ENCODE data around the gene MAP2K5.
A peak's percentile ranks its signal among the peaks of the same experiment; 100 is the strongest.

MAP2K5 gene

DNA sequence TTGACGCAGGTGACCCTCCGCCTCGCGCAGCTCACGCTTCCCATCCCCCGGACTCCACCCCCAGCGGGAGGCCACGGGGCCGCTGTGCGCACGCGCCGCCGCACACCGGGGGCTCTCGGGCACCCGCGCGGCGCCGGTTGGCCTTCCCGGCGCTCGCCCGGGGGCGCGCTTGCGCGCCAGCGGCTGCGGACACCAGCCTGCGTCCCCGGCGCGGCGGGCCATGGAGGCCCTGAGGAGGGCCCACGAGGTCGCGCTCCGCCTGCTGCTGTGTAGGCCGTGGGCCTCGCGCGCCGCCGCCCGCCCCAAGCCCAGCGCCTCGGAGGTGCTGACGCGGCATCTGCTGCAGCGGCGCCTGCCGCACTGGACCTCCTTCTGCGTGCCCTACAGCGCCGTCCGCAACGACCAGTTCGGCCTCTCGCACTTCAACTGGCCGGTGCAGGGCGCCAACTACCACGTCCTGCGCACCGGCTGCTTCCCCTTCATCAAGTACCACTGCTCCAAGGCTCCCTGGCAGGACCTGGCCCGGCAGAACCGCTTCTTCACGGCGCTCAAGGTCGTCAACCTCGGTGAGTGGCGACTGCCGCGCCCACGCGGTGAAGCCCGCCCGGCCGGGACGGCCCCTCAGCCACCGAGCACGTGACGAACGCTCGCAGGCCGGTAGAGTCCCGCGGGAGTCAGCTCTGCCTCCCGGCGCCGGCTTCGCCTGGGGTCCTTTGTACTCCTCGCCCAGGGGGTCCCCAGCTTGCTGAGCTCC is 21.3 kb upstream of the MAP2K5 start, which contains the start of gene C15orf61:
C15orf61 (plus strand) TSS at position 103 of the 754 bp plus-strand sequence; CDS start at position 221, 118 bp downstream.
- FAIRE-seq (peak; percentile 87), DNase-seq (ENCODE audit: extremely low spot score, insufficient read length, low read depth) (peak; percentile 86)

DNA sequence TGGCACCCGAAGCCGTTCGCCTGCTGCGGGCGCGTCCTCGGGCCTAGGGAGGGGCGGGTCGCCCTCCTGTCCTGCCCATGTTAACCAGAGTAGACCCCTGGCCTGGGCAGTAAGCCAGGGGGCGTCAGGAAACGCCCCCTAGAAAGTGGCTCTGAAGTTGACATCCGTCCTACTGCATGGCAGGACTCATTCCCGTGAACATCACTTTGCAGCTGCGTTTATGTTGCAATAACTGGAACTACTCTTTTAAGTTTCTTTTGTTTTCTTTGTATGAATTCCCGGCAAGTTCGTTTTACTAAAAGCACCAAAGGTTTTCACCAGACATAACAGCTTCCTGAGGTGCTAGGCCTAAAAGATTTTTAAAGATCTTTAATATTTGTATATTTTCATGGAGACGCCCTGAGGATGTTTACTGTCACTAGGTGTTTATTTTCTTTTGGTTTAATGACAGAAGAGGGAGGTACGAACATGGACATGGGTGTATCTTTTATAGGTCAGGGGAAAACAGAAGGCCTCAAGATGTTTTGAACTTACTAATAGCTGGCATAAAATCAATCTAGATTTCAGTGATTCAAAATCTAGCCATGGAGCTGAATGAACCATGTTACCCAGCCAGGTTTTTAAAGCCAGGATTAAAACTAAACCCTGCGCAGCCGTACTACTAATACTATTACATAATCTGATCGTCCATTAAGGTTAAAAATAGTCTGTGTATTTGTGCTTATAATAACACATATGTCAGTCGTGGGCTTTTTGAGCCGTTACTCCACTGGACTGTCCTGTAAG is 20.5 kb upstream of the MAP2K5 start:
- no peak for FAIRE-seq
- DNase-seq (ENCODE audit: extremely low spot score, insufficient read length, low read depth), result no peak

DNA sequence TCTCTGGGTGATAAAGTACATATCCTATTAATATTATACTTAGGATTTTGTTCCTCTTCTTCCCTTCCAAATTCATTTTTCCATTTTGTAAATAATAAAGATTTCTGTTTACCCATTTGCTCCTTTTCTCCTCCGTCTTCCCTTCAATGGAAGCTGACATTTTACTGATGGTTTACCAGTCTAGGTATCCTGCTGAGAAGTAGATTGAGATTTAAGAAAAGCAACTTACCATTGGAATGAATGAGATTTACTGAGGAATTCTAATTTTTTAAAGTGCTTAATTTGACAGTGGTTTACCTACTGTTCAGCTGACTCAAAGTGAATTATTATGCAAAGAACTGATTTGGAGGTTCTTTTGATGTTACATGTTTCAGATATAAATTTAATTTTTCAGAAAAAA is 19.2 kb upstream of the MAP2K5 start:
- DNase-seq (ENCODE audit: extremely low spot score, insufficient read length, low read depth) (no peak), FAIRE-seq (no peak)

DNA sequence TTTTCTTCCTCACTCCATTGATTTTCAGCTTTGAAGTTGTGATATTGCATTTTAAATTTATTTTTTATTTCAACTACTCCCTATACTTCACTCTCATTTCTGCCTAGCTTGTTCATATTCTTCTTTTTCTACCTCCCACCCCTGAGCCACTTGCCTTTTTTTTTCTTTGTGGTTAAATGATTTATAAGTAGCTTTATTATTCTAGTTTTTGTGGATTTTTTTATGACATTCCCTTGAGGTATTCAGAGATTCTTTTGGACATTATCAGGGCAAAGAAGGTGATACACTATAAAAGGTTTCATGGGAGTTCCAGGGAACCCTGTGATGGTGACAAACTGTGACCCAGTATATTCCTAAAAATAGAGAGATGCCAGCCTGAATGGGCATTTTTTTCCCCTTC is 18.3 kb upstream of the MAP2K5 start:
- FAIRE-seq (no peak), DNase-seq (ENCODE audit: extremely low spot score, insufficient read length, low read depth) (no peak)

DNA sequence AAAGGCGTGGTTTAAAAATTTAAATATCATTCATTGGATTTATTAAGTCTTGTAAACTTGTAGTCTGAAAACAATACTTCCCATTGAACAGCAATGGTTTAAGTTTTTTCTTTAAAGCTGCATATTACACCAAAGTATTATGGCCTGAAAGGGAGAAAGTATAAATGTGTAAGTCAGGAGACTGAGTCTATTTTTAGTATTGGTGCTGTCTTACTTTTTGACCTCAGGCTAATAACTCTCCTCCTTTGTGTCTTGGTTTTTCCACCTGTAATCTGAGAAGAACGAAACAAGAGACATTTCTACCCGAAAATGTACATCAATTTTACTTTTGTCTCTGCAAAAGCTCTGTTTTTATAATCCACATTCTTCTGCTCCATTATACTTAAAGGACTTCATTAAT is 14.0 kb upstream of the MAP2K5 start:
- DNase-seq (ENCODE audit: extremely low spot score, insufficient read length, low read depth), result no peak

DNA sequence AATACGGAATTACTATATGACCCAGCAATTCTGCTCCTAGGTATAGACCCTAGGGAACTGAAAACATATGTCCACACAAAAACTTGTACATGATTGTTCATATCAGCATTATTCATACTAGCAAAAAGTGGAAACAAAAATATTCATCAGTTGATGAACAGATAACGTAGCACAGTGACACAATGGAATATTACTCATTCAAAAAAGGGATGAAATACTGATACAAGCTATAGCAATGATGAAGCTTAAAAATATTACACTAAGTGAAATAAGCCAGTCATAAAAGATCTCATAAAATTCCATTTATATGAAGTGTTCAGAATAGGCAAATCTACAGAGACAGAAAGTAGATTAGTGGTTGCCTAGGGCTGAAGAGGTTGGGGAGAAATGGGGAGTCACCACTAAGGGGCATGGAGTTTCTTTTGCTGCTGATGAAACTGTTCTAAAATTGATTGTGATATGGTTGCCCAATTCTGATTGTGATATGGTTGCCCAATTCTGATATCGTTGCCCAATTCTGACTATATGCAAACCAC is 11.1 kb upstream of the MAP2K5 start:
- FAIRE-seq (no peak), DNase-seq (ENCODE audit: extremely low spot score, insufficient read length, low read depth) (no peak)

More for the DNA sequence above, 14.0 kb upstream of the MAP2K5 start:
- FAIRE-seq, result no peak

DNA sequence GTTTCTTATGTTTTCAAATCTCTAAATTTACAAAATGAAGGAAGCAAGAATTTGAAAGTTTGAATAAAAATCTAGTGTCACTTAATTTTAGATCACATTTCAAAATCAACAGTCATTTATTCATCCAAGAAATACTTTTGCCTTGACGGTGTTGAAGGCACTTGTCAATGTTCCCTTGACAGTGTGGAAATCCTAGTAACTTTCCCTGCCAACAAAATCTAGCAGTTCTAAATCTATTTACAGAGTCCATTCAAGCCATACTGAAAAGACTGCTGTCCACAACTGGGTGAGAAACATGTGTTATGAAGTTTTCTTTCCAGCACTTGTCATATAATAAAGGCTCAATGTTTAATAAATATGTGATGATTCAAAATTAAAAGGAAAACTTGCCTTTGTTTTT is 8.6 kb upstream of the MAP2K5 start:
- DNase-seq (ENCODE audit: extremely low spot score, insufficient read length, low read depth) (no peak), FAIRE-seq (peak; percentile 5)

DNA sequence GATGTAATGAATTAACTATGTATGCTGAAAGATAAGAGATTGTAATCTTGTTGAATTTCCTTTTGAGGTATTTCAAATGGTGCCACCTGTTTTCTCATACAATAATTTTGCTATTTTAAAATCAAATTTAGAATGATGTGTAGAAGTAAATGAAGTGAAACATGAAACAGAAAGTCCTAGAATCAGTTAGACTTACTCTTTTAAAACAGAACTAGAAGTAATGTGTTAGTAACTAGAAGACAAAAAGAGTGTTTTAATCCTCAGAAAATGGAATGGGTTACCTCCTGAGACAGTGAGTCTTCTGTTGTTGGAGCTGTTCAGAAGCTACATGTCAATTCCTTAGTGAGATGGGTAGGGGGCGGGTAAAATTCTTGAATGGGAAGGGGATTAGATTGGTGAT is 8.1 kb upstream of the MAP2K5 start:
- DNase-seq (ENCODE audit: extremely low spot score, insufficient read length, low read depth), result no peak
- FAIRE-seq, result peak; percentile 41

DNA sequence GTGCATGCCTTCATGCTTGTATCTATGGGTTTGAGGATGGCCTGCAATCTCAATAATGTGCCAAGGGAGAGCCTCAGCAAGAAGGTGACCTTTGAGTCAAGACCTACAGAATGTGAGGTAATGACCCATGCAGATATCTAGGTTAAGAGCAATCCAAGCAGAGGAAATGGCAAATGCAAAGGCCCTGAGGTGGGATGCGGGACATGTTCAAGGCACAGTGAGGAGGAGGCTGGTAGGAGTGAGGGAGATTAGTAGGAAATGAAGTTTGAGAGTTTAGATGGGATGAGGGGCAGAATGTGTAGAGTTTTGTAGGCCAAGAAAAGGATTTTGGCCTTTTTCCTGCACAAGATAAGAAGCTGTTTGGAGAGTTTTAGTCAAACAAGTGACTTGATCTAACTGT is 4.7 kb upstream of the MAP2K5 start:
- DNase-seq (ENCODE audit: extremely low spot score, insufficient read length, low read depth) (no peak), FAIRE-seq (no peak)

DNA sequence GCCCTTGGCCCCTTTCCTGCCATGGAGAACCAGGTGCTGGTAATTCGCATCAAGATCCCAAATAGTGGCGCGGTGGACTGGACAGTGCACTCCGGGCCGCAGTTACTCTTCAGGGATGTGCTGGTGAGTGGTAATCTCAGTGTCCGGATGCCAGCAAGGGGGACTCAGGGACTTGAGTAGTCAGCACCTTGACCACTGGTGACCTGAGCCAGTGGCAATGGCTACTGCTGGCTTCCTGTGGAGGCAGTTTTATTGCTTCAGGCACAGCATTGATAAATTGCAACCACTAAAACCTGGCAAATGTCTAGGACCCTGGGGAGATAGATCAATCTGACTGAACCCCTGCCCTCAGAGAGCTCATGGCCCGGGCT is 830 bp downstream of the MAP2K5 start:
- DNase-seq (ENCODE audit: extremely low spot score, insufficient read length, low read depth), result no peak

DNA sequence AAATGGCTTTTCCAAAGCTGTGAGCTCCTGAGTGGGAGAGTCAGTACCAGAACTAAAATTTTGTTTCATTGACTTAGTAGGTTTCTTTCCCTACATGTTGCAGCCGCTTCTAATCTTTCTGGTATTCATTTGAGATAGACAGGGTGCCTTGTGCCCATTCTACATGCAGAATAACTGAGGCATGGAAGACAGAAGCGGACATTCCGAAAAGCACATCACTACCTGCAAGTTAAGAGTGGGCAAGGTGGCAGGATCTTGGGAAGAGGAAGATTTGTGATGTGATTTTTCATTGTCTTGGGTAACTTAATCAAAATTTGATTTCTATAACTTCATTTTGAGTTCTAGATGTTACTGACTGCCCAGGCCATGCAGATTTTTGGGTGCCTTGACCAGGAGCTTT is 2.0 kb downstream of the MAP2K5 start:
- no peak for FAIRE-seq
- DNase-seq (ENCODE audit: extremely low spot score, insufficient read length, low read depth), result no peak

More for the DNA sequence above, 830 bp downstream of the MAP2K5 start:
- no peak for FAIRE-seq

DNA sequence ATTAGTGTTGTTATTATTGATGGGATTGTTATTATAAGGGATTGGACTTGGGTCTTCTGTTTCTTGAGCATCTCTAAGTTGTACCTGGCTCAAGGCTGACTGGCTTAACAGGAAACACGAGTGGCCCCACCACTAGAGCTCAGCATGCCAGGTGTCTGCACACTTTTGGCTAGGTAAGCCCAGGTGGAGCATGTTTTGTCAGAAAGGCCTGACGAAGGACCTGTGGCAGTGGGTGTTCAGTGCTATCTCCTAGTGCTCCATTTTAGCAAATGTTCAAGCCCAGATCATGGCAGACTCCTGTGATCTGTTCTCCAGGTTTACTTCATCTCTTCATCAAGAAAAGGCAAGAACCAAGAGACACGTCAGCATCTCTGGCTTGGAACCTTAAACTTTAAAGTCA is 3.4 kb downstream of the MAP2K5 start:
- DNase-seq (ENCODE audit: extremely low spot score, insufficient read length, low read depth), result no peak
- FAIRE-seq, result no peak

DNA sequence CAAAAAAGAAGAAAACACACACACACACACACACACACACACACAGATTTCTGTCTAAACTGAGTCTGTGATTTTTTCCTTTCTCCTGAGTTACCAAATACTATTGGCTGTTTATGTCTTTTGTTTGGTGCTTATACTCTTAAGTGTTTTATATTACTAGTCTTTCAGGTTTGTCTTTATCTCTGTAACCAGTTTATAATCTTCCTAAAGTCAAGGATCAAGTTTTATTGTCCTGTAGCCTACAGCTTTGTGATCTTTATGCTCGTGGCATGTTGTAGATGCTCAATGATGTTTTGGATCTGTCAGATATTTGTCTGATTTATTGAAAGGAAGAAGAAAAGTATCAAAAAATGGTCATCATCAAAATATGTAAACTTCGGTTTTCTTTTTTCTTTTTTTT is 4.6 kb downstream of the MAP2K5 start:
- FAIRE-seq (no peak), DNase-seq (ENCODE audit: extremely low spot score, insufficient read length, low read depth) (no peak)

DNA sequence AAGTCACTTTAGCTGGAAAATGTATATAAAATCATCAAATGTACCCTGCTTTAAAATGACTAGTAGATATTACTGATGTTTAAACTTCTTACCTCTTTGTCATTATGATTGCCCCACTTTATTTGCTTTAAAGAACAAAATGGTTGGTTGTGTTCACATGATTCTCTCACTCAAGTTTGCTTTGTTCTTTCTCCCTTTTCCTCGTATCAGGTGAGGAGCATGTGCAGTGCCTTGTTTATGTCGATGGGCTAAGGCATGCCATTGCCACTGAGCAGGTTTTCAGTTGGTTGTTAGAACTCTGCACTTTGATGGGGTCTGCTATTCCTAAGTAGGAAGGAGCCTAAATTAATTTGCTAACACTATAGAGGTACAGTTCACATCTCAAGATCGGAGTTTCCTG is 5.3 kb downstream of the MAP2K5 start:
- FAIRE-seq, result no peak
- no peak for DNase-seq (ENCODE audit: extremely low spot score, insufficient read length, low read depth)

DNA sequence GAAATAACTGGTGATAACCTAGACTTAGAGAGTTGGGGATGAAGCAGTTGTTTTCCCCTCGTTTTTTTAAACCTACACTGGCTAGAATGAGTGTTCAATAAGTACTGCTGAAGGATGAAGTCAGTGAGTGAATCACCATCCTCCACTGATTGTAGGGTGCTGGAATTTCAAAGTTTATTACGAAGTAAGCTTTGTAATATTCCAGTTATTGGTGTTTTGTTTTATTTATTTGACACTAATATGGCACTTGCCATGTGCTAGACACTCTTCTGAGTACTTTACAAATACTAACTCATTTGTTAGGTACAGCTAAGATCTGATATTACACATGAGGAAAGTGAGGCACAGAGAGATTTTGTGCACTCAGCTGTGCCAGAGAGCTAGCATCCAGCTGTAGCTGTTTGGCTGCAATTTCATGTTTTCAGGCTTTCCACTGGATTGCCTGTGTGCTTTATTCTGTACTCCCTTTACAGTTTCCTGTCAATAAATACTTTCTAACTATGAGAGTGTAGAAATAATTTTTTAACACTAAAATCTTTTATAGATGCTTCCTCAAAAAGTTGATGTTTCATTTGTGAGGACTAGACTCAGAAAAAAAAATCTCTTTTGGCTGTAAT is 5.8 kb downstream of the MAP2K5 start:
- DNase-seq (ENCODE audit: extremely low spot score, insufficient read length, low read depth), result no peak
- no peak for FAIRE-seq

DNA sequence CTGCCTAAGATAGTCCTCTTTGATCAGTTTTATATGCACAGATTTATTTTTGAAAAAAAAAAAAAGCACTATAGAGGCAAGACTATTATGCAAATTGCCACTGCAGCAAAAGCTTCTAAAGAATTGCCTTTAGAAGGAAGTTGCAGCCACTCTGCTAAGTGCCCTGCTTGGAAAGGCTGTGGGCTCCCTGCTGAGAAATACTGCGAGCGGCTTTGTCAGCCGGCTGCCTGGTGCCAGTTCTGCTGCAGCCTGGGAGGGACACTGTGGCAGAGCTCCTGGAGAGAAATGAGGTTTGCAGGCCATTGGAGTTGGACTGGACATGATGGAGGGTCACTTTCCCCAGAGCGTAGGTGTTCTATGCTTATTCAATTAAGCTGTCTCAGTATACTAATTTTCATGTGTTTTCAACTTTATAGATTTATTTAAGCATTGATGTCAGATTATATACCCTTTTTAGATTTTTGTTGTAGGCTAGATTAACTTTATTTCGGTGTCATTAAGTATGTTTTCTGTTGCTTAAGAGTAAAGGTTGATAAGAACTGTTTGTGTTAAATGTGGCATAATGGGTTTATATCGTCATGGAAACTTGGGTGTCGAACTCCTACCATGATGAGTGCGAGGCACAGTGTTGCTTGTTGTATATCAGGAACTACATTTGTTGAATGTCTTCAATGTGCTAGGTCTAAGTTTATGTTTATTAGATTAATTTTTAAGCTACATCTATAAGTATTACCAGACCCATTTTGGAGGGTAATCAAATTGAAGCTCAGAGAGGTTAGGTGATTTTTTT is 6.6 kb downstream of the MAP2K5 start:
- DNase-seq (ENCODE audit: extremely low spot score, insufficient read length, low read depth), result no peak
- FAIRE-seq, result no peak

DNA sequence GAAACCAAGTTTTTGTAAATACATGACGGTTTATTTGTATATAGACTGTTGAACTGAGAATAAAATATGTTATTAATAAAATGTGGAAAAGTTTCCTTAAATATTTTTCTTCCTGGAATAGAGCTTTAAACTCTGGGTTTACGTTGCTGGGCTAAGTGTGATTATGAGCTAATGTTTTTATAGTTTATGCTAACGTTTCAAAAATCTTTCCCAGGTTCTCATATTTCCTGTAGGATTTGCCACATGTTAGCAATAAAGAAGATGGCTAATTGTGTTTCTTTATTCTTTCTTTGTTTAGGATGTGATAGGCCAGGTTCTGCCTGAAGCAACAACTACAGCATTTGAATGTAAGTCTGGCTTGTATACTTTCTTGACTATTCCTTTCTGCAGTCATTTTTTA is 7.2 kb downstream of the MAP2K5 start:
- no peak for DNase-seq (ENCODE audit: extremely low spot score, insufficient read length, low read depth)
- no peak for FAIRE-seq

DNA sequence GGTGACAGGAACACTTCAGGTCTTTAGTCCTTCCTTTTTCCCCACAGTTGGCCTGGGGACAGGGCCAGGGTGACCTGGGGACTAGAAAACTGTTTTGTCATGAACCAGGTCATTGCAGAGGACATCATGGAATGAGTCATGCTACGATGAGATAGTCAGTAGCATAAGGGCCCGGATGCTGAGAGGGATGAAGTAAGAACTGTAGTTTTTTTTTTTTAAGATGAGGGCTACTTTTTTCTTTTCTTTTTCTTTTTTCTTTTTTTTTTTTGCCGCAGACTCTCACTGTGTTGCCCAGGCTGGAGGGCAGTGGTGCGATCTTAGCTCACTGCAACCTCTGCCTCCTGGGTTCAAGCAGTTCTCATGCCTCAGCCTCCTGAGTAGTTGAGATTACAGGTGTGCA is 8.0 kb downstream of the MAP2K5 start:
- FAIRE-seq, result no peak
- DNase-seq (ENCODE audit: extremely low spot score, insufficient read length, low read depth), result no peak

DNA sequence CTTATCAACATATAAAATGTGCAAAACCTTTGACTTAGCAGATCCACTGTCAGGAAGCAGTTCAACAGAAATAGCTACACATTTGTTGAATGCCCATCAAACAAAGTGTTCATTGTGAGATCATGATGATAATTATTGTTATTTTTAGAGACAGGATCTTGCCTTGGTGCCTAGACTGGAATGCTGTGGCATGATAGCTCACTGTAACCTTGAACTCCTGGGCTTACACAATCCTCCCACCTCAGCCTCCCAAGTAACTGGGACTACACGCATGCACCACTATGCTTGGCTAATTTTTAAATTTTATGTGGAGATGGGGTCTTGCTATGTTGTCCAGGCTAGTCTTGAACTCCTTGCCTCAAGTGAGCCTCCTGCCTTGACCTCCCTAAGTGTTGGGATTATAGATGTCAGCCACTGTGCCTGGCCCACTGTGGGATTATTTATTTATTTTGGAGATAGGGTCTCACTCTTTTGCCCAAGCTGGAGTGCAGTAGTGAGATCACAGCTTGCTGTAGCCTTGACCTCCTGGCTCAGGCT is 8.8 kb downstream of the MAP2K5 start:
- DNase-seq (ENCODE audit: extremely low spot score, insufficient read length, low read depth) (no peak), FAIRE-seq (no peak)

DNA sequence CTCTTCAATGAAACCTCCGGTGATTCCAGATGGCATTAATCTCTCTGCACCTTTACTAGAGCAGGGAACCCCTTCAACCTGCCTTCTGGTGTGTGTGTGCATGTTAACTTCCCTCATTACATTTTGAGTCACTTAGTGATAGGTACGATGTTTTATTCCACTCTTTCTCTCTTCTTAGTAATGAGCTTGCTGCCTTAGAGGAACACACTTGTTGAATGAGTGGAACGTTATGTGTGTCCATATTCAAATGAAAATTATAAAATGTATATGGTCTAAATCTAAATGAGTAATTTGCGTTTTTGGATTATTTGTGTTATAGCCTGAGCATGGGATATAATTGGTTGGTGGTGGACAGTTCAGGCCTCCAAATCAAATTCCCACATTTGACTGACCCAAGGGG is 12.1 kb downstream of the MAP2K5 start:
- FAIRE-seq (no peak), DNase-seq (ENCODE audit: extremely low spot score, insufficient read length, low read depth) (no peak)
